Measurements from ENCODE around the gene TOMM20L.

TOMM20L gene

DNA sequence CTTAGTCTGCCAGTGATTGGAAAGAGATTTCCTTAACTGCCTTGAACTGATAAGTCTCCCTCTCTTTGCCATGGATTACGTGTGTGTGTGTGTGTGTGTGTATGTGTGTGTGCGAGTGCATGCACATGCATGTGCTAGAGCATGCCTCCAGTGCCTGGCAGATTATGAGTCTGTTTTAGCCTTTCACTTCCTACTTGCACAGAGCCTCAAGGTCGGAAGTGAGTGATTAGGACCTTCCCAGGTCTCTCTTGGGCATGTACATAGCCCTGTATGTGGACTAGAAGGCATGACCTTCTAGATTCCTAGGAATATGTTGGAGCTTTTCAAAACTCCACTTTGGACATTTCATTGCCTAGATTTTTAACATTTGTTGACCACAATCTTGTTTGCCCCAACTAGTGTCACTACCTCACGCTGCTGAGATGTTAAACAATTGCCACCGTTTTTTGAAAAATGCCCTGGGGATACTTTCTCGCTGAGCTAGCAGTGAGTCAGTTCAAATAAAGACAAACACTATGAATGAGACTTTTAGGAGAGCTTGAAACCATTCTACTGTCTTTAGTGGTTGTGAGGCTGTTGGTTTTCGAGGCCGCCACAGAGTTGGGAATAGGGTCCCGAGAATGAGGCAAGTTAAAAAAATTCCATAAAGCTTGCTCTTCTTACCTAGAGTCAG lies 60.0 kb downstream of the TOMM20L start:
- Histone ChIP-seq H2AFZ (ENCODE audit: low read depth, low read length, severe bottlenecking) (no peak overlapping the region), H3K9me3 (ENCODE audit: insufficient read depth, low read length) (no peaks in the 10 kb centered on the region), H3K9me2 (replicated peaks; ENCODE audit: insufficient read depth, low read length) (no peaks in the 10 kb centered on the region), H3K4me3 (ENCODE audit: insufficient read depth, low read length, poor library complexity, severe bottlenecking) (no peak overlapping the region), H3K9ac (ENCODE audit: low read length) (no peak overlapping the region), H3K27me3 (ENCODE audit: low read length) (no peaks in the 10 kb centered on the region), H3F3A (ENCODE audit: insufficient read depth) (no peaks in the 10 kb centered on the region), H3K36me3 (ENCODE audit: low read length) (peaks cover 33% of the 10 kb centered on the region; the same call in 1 of the 2 replicates), H4K20me1 (ENCODE audit: low read depth, low read length) (no peaks in the 10 kb centered on the region), H3K27ac (ENCODE audit: low read depth, low read length) (no peak overlapping the region), H3K79me2 (ENCODE audit: insufficient read depth, low read length) (no peaks in the 10 kb centered on the region), H3K4me2 (ENCODE audit: low read depth, low read length, poor library complexity, severe bottlenecking) (no peak overlapping the region)
- no peak for TF ChIP-seq EZH2phosphoT487 (conservative IDR thresholded peaks at IDR 0.05; ENCODE audit: low read length)
- TF ChIP-seq, protein P1, sequence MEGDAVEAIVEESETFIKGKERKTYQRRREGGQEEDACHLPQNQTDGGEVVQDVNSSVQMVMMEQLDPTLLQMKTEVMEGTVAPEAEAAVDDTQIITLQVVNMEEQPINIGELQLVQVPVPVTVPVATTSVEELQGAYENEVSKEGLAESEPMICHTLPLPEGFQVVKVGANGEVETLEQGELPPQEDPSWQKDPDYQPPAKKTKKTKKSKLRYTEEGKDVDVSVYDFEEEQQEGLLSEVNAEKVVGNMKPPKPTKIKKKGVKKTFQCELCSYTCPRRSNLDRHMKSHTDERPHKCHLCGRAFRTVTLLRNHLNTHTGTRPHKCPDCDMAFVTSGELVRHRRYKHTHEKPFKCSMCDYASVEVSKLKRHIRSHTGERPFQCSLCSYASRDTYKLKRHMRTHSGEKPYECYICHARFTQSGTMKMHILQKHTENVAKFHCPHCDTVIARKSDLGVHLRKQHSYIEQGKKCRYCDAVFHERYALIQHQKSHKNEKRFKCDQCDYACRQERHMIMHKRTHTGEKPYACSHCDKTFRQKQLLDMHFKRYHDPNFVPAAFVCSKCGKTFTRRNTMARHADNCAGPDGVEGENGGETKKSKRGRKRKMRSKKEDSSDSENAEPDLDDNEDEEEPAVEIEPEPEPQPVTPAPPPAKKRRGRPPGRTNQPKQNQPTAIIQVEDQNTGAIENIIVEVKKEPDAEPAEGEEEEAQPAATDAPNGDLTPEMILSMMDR (IDR thresholded peaks at IDR 0.05; ENCODE audit: insufficient read depth, low read length, poor library complexity, severe bottlenecking), result no peak

Data from SU-DHL-6 (cell line).